Measurements from ENCODE around the gene CHMP2A. TPM values are rescaled to one million over a fixed set of nuclear protein-coding genes. Genes with fewer than 3 reads are reported as not detected.

Gene CHMP2A
- total and polyA plus RNA-seq, 9 donors: 54.2 to 143 (median 98.3) TPM

GRCh38 chr19:58555920-58556621 is 1.2 kb upstream of the CHMP2A start:
- no peak for TF ChIP-seq EP300 (IDR thresholded peaks at IDR 0.05)
- TF ChIP-seq CTCF (IDR thresholded peaks at IDR 0.05): no peak
- TF ChIP-seq POLR2A (IDR thresholded peaks at IDR 0.05): no peak
- Histone ChIP-seq H3K4me1 (ENCODE audit: insufficient read depth) (peaks cover 19% of the 10 kb centered on the region), H3K36me3 (no peaks in the 10 kb centered on the region), H3K4me3 (no peak overlapping the region), H3K27ac (peak overlapping the region; percentile 78 to 95), H3K9me3 (no peaks in the 10 kb centered on the region), H3K27me3 (no peaks in the 10 kb centered on the region)
- peak in 4 of 5 donors; percentile 53 to 61 (median 56) for DNase-seq
- WGBS, 3 donors: 57 to 68% (median 61%) methylated on average over 16 of the region's 16 CpGs
- intact Hi-C loops (cut with DNase I): no loop called here

GRCh38 chr19:58555369-58555885 is 522 bp upstream of the CHMP2A start:
- DNase-seq: peak in 1 of 5 donors; percentile 50
- peak overlapping the region; percentile 78 to 95 for H3K27ac ChIP-seq
- 22 to 31% (median 27%) methylated on average over 4 of the region's 4 CpGs for WGBS, 3 donors
- intact Hi-C loops (cut with DNase I): no loop called here
- no peak for TF ChIP-seq EP300 (IDR thresholded peaks at IDR 0.05)
- TF ChIP-seq POLR2A (IDR thresholded peaks at IDR 0.05): no peak
- no peak for TF ChIP-seq CTCF (IDR thresholded peaks at IDR 0.05)
- peak overlapping the region; percentile 84 for H3K4me3 ChIP-seq
- peaks cover 19% of the 10 kb centered on the region for H3K4me1 ChIP-seq (ENCODE audit: insufficient read depth)
- H3K27me3 ChIP-seq: no peaks in the 10 kb centered on the region
- no peaks in the 10 kb centered on the region for H3K36me3 ChIP-seq
- H3K9me3 ChIP-seq: no peaks in the 10 kb centered on the region

GRCh38 chr19:58553799-58554493 is 959 bp downstream of the CHMP2A start:
- Histone ChIP-seq H3K4me1 (ENCODE audit: insufficient read depth) (peaks cover 14% of the 10 kb centered on the region), H3K36me3 (no peaks in the 10 kb centered on the region), H3K9me3 (no peaks in the 10 kb centered on the region), H3K27ac (peak overlapping the region; percentile 9 to 95), H3K4me3 (peak overlapping the region; percentile 84), H3K27me3 (no peaks in the 10 kb centered on the region)
- 19 to 37% (median 21%) methylated on average over 18 of the region's 18 CpGs for WGBS, 3 donors
- TF ChIP-seq POLR2A (IDR thresholded peaks at IDR 0.05): no peak
- no peak for TF ChIP-seq EP300 (IDR thresholded peaks at IDR 0.05)
- no peak for TF ChIP-seq CTCF (IDR thresholded peaks at IDR 0.05)
- peak in 3 of 5 donors; percentile 55 to 68 (median 59) for DNase-seq
- intact Hi-C loops (cut with DNase I): no loop called here

GRCh38 chr19:58552655-58553054 is 2.2 kb downstream of the CHMP2A start:
- H3K4me1 ChIP-seq (ENCODE audit: insufficient read depth): peaks cover 14% of the 10 kb centered on the region
- no peak overlapping the region for H3K27ac ChIP-seq
- 79 to 87% (median 87%) methylated on average over 2 of the region's 2 CpGs for WGBS, 3 donors
- H3K27me3 ChIP-seq: no peaks in the 10 kb centered on the region
- no peak for TF ChIP-seq EP300 (IDR thresholded peaks at IDR 0.05)
- no peak for TF ChIP-seq POLR2A (IDR thresholded peaks at IDR 0.05)
- TF ChIP-seq CTCF (IDR thresholded peaks at IDR 0.05): no peak
- intact Hi-C loops (cut with DNase I): no loop called here
- H3K9me3 ChIP-seq: no peaks in the 10 kb centered on the region
- H3K36me3 ChIP-seq: no peaks in the 10 kb centered on the region
- no peak overlapping the region for H3K4me3 ChIP-seq
- no peak for DNase-seq
